ENCODE data around the gene WWOX.

The WWOX gene

GRCh38 chr16:78237841-78238240 is 138.4 kb downstream of the WWOX start:
- ATAC-seq = no peak
- TF ChIP-seq ZFP30 (CRISPR knock-in tag; IDR thresholded peaks at IDR 0.05) = no peak
- TF ChIP-seq GLIS3 (CRISPR knock-in tag; IDR thresholded peaks at IDR 0.05) = no peak
- TF ChIP-seq ZNF8 (CRISPR knock-in tag; IDR thresholded peaks at IDR 0.05) = no peak
- TF ChIP-seq OSR1 (CRISPR knock-in tag; IDR thresholded peaks at IDR 0.05) = no peak
- no peak for TF ChIP-seq TOX (CRISPR knock-in tag; IDR thresholded peaks at IDR 0.05; ENCODE audit: borderline replicate concordance)

DNA sequence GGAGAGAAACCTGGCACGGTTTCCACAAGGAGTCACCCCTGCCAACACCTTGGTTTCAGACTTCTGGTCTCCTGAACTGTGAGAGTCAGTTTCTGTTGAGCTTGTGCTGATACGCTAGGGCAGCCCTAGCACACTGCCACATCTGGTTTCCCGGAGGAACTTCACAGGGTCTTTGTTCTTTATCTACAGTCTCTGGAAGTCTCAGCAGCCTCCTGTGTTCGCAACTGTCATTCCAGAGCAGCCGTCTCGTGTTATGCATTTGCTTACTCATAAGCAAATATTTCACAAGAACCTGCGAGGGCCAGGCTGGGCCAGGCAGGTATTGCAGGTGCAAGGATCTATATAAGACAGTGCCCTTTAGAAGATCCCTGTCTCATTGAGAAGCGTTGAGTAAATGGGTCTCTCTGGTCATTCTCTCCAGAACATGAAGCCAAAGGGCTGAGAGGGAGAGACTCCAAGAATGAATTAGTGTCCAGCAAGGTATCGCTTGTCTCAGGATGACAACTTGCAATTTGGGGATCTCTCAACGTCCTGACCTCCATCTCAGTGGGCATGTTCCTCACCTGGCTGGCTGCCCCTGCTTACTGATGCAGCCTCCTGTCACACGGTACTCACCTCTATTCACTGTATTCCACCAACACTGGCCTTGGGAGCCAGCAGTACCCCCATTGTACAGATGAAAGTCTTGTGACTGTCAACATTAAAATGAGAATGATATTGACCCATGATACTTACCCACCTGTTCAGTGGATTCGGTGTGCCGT is 141.2 kb downstream of the WWOX start:
- ATAC-seq = no peak
- no peak for TF ChIP-seq ZC3H10 (CRISPR knock-in tag; IDR thresholded peaks at IDR 0.05)

DNA sequence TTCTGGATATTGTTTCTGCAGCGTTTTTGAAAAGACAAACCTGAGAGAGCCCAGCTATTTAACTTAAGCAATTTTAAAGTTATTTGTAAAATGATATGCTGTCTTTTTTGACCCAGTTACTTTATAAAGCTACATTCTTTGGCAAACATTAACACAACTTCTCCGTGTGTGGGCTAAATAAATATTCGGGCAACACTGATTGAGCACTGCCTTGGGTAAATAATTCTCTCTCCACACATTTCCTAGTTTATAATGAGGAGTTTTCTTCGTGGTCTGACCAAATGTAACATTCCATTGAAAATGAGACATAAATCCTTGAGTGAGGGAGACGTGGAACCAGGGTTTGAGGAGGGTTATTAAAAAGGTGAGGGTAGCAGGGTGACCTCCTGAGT is 142.8 kb downstream of the WWOX start:
- no peak for TF ChIP-seq GLIS3 (CRISPR knock-in tag; IDR thresholded peaks at IDR 0.05)
- TF ChIP-seq OSR1 (CRISPR knock-in tag; IDR thresholded peaks at IDR 0.05) = no peak
- no peak for TF ChIP-seq TCF4 (CRISPR knock-in tag; IDR thresholded peaks at IDR 0.05; ENCODE audit: borderline replicate concordance)
- TF ChIP-seq TOX (CRISPR knock-in tag; IDR thresholded peaks at IDR 0.05; ENCODE audit: borderline replicate concordance) = no peak
- no peak for TF ChIP-seq BACH2 (CRISPR knock-in tag; IDR thresholded peaks at IDR 0.05; ENCODE audit: borderline replicate concordance)
- no peak for TF ChIP-seq PPARA (CRISPR knock-in tag; IDR thresholded peaks at IDR 0.05; ENCODE audit: borderline replicate concordance)
- no peak for TF ChIP-seq ZFP3 (CRISPR knock-in tag; IDR thresholded peaks at IDR 0.05)
- no peak for TF ChIP-seq ZNF70 (CRISPR knock-in tag; IDR thresholded peaks at IDR 0.05)
- TF ChIP-seq, protein P1, sequence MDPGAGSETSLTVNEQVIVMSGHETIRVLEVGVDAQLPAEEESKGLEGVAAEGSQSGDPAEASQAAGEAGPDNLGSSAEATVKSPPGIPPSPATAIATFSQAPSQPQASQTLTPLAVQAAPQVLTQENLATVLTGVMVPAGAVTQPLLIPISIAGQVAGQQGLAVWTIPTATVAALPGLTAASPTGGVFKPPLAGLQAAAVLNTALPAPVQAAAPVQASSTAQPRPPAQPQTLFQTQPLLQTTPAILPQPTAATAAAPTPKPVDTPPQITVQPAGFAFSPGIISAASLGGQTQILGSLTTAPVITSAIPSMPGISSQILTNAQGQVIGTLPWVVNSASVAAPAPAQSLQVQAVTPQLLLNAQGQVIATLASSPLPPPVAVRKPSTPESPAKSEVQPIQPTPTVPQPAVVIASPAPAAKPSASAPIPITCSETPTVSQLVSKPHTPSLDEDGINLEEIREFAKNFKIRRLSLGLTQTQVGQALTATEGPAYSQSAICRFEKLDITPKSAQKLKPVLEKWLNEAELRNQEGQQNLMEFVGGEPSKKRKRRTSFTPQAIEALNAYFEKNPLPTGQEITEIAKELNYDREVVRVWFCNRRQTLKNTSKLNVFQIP (CRISPR knock-in tag; IDR thresholded peaks at IDR 0.05; ENCODE audit: borderline replicate concordance, low read depth) = no peak
- TF ChIP-seq, protein P2, sequence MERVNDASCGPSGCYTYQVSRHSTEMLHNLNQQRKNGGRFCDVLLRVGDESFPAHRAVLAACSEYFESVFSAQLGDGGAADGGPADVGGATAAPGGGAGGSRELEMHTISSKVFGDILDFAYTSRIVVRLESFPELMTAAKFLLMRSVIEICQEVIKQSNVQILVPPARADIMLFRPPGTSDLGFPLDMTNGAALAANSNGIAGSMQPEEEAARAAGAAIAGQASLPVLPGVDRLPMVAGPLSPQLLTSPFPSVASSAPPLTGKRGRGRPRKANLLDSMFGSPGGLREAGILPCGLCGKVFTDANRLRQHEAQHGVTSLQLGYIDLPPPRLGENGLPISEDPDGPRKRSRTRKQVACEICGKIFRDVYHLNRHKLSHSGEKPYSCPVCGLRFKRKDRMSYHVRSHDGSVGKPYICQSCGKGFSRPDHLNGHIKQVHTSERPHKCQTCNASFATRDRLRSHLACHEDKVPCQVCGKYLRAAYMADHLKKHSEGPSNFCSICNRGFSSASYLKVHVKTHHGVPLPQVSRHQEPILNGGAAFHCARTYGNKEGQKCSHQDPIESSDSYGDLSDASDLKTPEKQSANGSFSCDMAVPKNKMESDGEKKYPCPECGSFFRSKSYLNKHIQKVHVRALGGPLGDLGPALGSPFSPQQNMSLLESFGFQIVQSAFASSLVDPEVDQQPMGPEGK (CRISPR knock-in tag; IDR thresholded peaks at IDR 0.05; ENCODE audit: borderline replicate concordance) = no peak
- no peak for TF ChIP-seq RARB (CRISPR knock-in tag; IDR thresholded peaks at IDR 0.05)
- TF ChIP-seq CSDC2 (CRISPR knock-in tag; IDR thresholded peaks at IDR 0.05) = no peak
- TF ChIP-seq ZNF8 (CRISPR knock-in tag; IDR thresholded peaks at IDR 0.05) = no peak
- TF ChIP-seq, protein P3, sequence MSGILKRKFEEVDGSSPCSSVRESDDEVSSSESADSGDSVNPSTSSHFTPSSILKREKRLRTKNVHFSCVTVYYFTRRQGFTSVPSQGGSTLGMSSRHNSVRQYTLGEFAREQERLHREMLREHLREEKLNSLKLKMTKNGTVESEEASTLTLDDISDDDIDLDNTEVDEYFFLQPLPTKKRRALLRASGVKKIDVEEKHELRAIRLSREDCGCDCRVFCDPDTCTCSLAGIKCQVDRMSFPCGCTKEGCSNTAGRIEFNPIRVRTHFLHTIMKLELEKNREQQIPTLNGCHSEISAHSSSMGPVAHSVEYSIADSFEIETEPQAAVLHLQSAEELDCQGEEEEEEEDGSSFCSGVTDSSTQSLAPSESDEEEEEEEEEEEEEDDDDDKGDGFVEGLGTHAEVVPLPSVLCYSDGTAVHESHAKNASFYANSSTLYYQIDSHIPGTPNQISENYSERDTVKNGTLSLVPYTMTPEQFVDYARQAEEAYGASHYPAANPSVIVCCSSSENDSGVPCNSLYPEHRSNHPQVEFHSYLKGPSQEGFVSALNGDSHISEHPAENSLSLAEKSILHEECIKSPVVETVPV (CRISPR knock-in tag; IDR thresholded peaks at IDR 0.05) = no peak
- no peak for TF ChIP-seq ARNTL (CRISPR knock-in tag; IDR thresholded peaks at IDR 0.05; ENCODE audit: borderline replicate concordance, low read depth)
- TF ChIP-seq ZC3H10 (CRISPR knock-in tag; IDR thresholded peaks at IDR 0.05) = no peak
- TF ChIP-seq, protein P4, sequence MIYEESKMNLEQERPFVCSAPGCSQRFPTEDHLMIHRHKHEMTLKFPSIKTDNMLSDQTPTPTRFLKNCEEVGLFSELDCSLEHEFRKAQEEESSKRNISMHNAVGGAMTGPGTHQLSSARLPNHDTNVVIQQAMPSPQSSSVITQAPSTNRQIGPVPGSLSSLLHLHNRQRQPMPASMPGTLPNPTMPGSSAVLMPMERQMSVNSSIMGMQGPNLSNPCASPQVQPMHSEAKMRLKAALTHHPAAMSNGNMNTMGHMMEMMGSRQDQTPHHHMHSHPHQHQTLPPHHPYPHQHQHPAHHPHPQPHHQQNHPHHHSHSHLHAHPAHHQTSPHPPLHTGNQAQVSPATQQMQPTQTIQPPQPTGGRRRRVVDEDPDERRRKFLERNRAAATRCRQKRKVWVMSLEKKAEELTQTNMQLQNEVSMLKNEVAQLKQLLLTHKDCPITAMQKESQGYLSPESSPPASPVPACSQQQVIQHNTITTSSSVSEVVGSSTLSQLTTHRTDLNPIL (CRISPR knock-in tag; IDR thresholded peaks at IDR 0.05; ENCODE audit: low read depth) = no peak
- TF ChIP-seq ESRRG (CRISPR knock-in tag; IDR thresholded peaks at IDR 0.05) = no peak
- no peak for TF ChIP-seq SNAI2 (CRISPR knock-in tag; IDR thresholded peaks at IDR 0.05)
- ATAC-seq = no peak

DNA sequence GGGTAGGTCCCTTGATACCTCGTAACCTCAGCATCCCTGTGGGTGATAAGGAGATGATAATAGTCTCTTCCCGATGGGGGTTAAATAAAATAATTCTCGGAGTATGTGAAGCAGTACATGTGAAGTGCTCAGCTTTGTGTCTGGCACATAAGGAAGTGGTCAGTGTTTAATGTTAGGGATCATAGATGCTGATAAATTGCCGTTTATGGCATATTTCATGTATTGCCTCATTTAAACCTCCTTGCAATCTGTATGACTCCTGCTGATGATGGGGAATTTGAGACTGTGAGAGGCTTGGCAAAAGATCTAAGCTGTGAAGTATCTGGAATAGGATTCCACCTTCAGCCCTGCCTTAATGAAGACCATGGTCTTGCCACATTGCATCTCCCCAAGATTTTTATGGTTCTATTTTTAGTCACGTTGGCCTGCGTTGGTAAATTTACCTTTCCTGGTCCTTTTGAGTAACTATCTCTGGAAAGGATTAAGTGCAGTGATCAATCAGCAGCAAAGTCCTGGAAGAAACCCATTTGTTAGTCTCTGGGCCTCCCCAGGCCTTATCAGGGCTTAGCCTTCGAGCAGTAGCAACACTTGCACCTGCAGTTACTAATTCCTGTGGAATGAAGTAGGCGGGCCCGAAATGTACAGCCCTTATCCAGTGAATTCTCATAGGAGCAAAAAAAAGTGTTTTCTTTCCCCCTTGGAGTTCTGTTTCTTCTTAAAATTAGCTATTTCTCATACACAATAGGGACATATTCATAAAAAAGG is 144.9 kb downstream of the WWOX start:
- TF ChIP-seq BACH2 (CRISPR knock-in tag; IDR thresholded peaks at IDR 0.05; ENCODE audit: borderline replicate concordance) = no peak
- ATAC-seq = no peak

Measured in SK-N-SH treated with all-trans-retinoic acid at 6 μM for 48 hours (cell line).